Naive thymus-derived CD4-positive, alpha-beta T cell (primary cell): ENCODE results near the gene EBLN2. TPM values are rescaled to one million over a fixed set of nuclear protein-coding genes. Genes with fewer than 3 reads are reported as not detected.

ENCODE experiments used
- ATAC-seq: fragments of 150-1000 bp; cut with Tn5 transposase; 2 replicates; pipeline ENCODE4 v1.10.0; 2021; ENCODE audit warnings: mild to moderate bottlenecking, moderate library complexity
- CTCF ChIA-PET: fragments of 350-600 bp; sonication (Branson Sonifier 250); formaldehyde crosslinking; loops from one replicate; lab custom pipeline; 2021; ENCODE audit warnings: antibody characterized with exemption; lab: Charles Lee
- POLR2A ChIA-PET: fragments of 350-600 bp; sonication (Branson Sonifier 250); formaldehyde crosslinking; loops from one replicate; lab custom pipeline; 2021; ENCODE audit warnings: antibody characterized with exemption, inconsistent platforms; lab: Charles Lee
- DNase-seq, 9 donors: peaks; one replicate each; pipeline versions ENCODE4 v3.0.0 to v3.0.0-alpha.2; 2020 to 2022; ENCODE audit warnings: mixed read lengths in 1 of 9
- H3K27ac ChIP-seq: one replicate; pipeline ENCODE4 v1.7.0; 2013; ENCODE audit warnings: mild to moderate bottlenecking, low read depth, low read length, moderate library complexity
- H3K27me3 ChIP-seq, 2 donors: one replicate each; pipeline ENCODE4 v1.7.0; 2013; ENCODE audit warnings: low read length in 2 of 2, mild to moderate bottlenecking in 2 of 2, moderate library complexity in 2 of 2; ENCODE audit not compliant: control insufficient read depth in 2 of 2, insufficient read depth in 2 of 2
- H3K36me3 ChIP-seq, 3 experiments: 1 replicate in 2 of 3; 2 replicates in 1 of 3; pipeline ENCODE4 v1.7.0; 2013; ENCODE audit warnings: low read length in 3 of 3, mild to moderate bottlenecking in 3 of 3, moderate library complexity in 1 of 3; ENCODE audit not compliant: insufficient read depth in 3 of 3, control insufficient read depth in 2 of 3
- H3K4me1 ChIP-seq, 2 donors: one replicate each; pipeline ENCODE4 v1.7.0; 2013; ENCODE audit warnings: low read length in 2 of 2, mild to moderate bottlenecking in 2 of 2, moderate library complexity in 1 of 2; ENCODE audit not compliant: control insufficient read depth in 2 of 2, insufficient read depth in 2 of 2
- H3K4me3 ChIP-seq: 2 replicates; pipeline ENCODE4 v1.7.0; 2013; ENCODE audit warnings: mild to moderate bottlenecking, low read length
- H3K9me3 ChIP-seq, 3 experiments: 1 replicate in 2 of 3; 2 replicates in 1 of 3; pipeline ENCODE4 v1.7.0; 2013; ENCODE audit warnings: low read length in 3 of 3; ENCODE audit not compliant: control insufficient read depth in 2 of 3
- H3K27ac Mint-ChIP-seq, 9 donors: one replicate each; pipeline ENCODE4 v1.8.0; 2020 to 2022; ENCODE audit warnings: mixed read lengths in 9 of 9, mild to moderate bottlenecking in 8 of 9, moderate library complexity in 5 of 9, inconsistent platforms in 2 of 9
- H3K27me3 Mint-ChIP-seq, 5 donors: one replicate each; pipeline ENCODE4 v1.8.0; 2021 to 2022; ENCODE audit warnings: mixed read lengths in 5 of 5, mild to moderate bottlenecking in 1 of 5
- H3K36me3 Mint-ChIP-seq, 5 donors: one replicate each; pipeline ENCODE4 v1.8.0; 2020 to 2022; ENCODE audit warnings: mixed read lengths in 5 of 5, mild to moderate bottlenecking in 3 of 5, inconsistent platforms in 1 of 5
- H3K4me1 Mint-ChIP-seq, 7 donors: one replicate each; pipeline ENCODE4 v1.8.0; 2020 to 2022; ENCODE audit warnings: mixed read lengths in 7 of 7, mild to moderate bottlenecking in 3 of 7, inconsistent platforms in 1 of 7
- H3K4me3 Mint-ChIP-seq, 10 donors: one replicate each; pipeline ENCODE4 v1.8.0; 2020 to 2022; ENCODE audit warnings: mild to moderate bottlenecking in 10 of 10, mixed read lengths in 10 of 10, moderate library complexity in 6 of 10, inconsistent platforms in 2 of 10
- H3K9me3 Mint-ChIP-seq, 11 donors: one replicate each; pipeline ENCODE4 v1.8.0; 2020 to 2022; ENCODE audit warnings: mixed read lengths in 11 of 11, mild to moderate bottlenecking in 4 of 11, inconsistent platforms in 1 of 11, moderate library complexity in 1 of 11
- intact Hi-C, 2 donors: fragments of 100-400 bp; cut with micrococcal nuclease; formaldehyde crosslinking; loops; one replicate each; pipeline ENCODE4 v1.15.1; 2023
- polyA plus RNA-seq, 2 donors: library from polyadenylated mRNA; unstranded; fragments of 300-500 nt; fragmentation: Illumina TruSeq; gene quantifications; one replicate each; pipeline ENCODE4 v1.2.3, GENCODE V29; 2021
- total RNA-seq, 6 experiments: library from RNA in 5 of 6; stranded (reverse) in 5 of 6; gene quantifications; 1 replicate in 5 of 6; 2 replicates in 1 of 6; pipeline ENCODE4 v1.2.3 and lab custom pipeline; 2021 to 2026

The EBLN2 gene
- total and polyA plus RNA-seq, 7 experiments from 2014 or later, result 1.1 to 12.9 (median 8.9) TPM

DNA sequence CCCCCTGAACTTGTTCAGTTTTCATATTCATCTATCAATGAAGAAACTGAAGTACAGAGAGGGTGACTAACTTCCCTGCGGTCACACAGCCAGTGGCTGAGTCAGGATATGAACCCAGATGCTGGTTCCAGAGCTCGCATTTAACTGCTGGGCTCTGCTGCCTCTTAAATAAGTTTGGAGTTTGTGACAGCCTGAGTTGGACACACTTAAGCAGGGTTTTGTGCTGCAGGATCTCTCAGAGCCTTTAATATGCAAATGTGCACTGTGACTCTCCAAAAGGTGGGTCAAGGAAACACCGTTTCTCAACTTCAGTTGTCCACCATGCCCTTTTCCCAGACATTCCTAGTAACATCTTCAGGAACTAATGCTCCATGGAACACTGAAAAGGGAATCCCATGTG, 45.8 kb downstream of the EBLN2 start:
- Histone ChIP-seq H3K36me3 (no peaks in the 10 kb centered on the region), H3K9me3 (no peaks in the 10 kb centered on the region), H3K4me3 (no peak overlapping the region), H3K27ac (no peak overlapping the region), H3K27me3 (no peaks in the 10 kb centered on the region), H3K4me1 (no peaks in the 10 kb centered on the region)
- H3K27ac Mint-ChIP-seq, result no peak overlapping the region
- POLR2A ChIA-PET, result no interaction called here
- ATAC-seq, result no peak
- H3K4me1 Mint-ChIP-seq, result no peaks in the 10 kb centered on the region
- H3K9me3 Mint-ChIP-seq, result no peaks in the 10 kb centered on the region
- CTCF ChIA-PET, result no interaction called here
- peaks cover 0 to 20% (median 11%) of the 10 kb centered on the region in 5 donors for H3K27me3 Mint-ChIP-seq
- intact Hi-C loops, result no loop called here
- no peak for DNase-seq
- H3K36me3 Mint-ChIP-seq, result no peaks in the 10 kb centered on the region
- H3K4me3 Mint-ChIP-seq, result no peak overlapping the region

DNA sequence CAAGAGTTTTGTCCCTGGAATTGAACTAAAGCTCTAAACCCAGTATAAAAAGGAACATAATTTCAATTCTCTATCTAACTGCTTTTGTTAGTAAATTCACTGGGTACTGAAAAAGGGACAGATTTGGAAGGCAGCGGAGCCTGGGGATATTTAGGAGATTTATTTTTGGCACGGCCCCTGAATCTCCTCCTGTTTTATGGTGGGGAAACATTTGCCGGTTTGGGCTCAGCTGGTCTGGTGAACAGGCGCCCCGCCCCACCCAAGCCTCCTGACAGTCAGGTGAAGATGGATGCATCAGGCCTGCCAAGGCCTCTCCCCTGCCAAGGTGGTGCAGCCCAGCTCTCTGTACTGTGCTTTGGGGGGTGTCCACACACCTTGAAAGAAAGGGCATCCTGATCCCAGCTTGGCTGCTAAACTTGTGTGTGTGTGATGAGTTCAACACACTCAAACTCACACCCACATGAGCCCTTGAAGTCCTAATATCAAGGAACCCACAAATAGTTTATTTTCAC, 46.3 kb downstream of the EBLN2 start:
- no peak overlapping the region for H3K27ac ChIP-seq
- CTCF ChIA-PET, result no interaction called here
- Mint-ChIP-seq H3K27ac (no peak overlapping the region), H3K27me3 (peaks cover 0 to 20% (median 11%) of the 10 kb centered on the region in 5 donors), H3K36me3 (no peaks in the 10 kb centered on the region), H3K4me3 (no peak overlapping the region), H3K9me3 (no peaks in the 10 kb centered on the region), H3K4me1 (no peaks in the 10 kb centered on the region)
- no peaks in the 10 kb centered on the region for H3K4me1 ChIP-seq
- intact Hi-C loops, result no loop called here
- H3K36me3 ChIP-seq, result no peaks in the 10 kb centered on the region
- no peaks in the 10 kb centered on the region for H3K9me3 ChIP-seq
- no peak for ATAC-seq
- H3K4me3 ChIP-seq, result no peak overlapping the region
- H3K27me3 ChIP-seq, result no peaks in the 10 kb centered on the region
- POLR2A ChIA-PET, result no interaction called here
- no peak for DNase-seq

DNA sequence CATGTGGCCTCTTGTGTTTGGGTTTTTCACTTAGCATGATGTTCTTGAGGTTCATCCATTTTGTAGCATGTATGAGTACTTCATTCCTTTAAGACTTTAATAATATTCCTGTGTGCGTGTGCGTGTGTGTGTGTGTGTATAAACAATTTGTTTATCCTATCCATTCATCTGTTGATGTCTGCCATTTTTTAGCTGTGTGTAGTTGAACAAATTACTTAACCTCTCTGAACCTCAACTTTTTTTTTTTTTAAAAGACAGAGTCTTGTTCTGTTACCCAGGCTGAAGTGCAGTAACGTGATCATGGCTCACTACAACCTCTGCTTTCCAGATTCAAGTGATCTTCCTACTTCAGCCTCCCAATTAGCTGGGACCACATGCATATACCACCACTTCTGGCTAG, 47.3 kb downstream of the EBLN2 start:
- ChIA-PET CTCF (no interaction called here), POLR2A (no interaction called here)
- no peak overlapping the region for H3K4me3 ChIP-seq
- no peaks in the 10 kb centered on the region for H3K27me3 ChIP-seq
- H3K9me3 Mint-ChIP-seq, result no peaks in the 10 kb centered on the region
- no peak for ATAC-seq
- no peaks in the 10 kb centered on the region for H3K36me3 Mint-ChIP-seq
- H3K4me3 Mint-ChIP-seq, result no peak overlapping the region
- H3K36me3 ChIP-seq, result no peaks in the 10 kb centered on the region
- no peaks in the 10 kb centered on the region for H3K4me1 Mint-ChIP-seq
- peaks cover 0 to 20% (median 11%) of the 10 kb centered on the region in 5 donors for H3K27me3 Mint-ChIP-seq
- no peaks in the 10 kb centered on the region for H3K9me3 ChIP-seq
- no peak overlapping the region for H3K27ac ChIP-seq
- no peaks in the 10 kb centered on the region for H3K4me1 ChIP-seq
- DNase-seq, result no peak
- intact Hi-C loops, result no loop called here
- no peak overlapping the region for H3K27ac Mint-ChIP-seq

DNA sequence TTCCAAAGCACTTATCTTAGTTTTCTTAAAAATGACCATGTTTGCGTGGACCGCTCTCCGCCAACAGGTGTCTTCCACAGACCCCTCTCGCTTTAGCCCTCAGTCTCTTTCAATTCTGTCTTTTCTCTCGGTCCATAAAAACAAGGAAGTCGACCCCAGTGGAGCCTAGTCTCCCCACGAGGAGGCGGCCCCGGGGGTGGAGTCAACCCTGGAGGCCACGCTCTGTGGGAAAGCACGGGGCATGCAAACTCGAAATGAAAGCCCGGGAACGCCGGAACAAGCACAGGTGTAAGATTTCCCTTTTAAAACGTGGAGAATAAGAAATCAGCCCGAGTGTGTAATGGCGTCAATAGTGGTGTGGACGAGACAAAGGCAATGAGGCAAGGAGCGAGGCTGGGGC, 49.1 kb downstream of the EBLN2 start:
- H3K27ac Mint-ChIP-seq, result no peak overlapping the region
- no peak for DNase-seq
- ATAC-seq, result no peak
- H3K4me3 Mint-ChIP-seq, result no peak overlapping the region
- no peaks in the 10 kb centered on the region for H3K36me3 ChIP-seq
- no peak overlapping the region for H3K27ac ChIP-seq
- intact Hi-C loops, result no loop called here
- no peaks in the 10 kb centered on the region for H3K4me1 ChIP-seq
- peaks cover 0 to 20% (median 11%) of the 10 kb centered on the region in 5 donors for H3K27me3 Mint-ChIP-seq
- no peaks in the 10 kb centered on the region for H3K9me3 Mint-ChIP-seq
- no peaks in the 10 kb centered on the region for H3K9me3 ChIP-seq
- H3K27me3 ChIP-seq, result no peaks in the 10 kb centered on the region
- H3K36me3 Mint-ChIP-seq, result no peaks in the 10 kb centered on the region
- ChIA-PET CTCF (no interaction called here), POLR2A (no interaction called here)
- H3K4me3 ChIP-seq, result no peak overlapping the region
- no peaks in the 10 kb centered on the region for H3K4me1 Mint-ChIP-seq

Other genes with a start within 250 kb of the EBLN2 start
- 10 to 100 TPM; 14.1 to 34.3 (median 24.5) TPM for gene SHQ1, start 213.2 kb upstream of the EBLN2 start, total RNA-seq
- 10 to 100 TPM; 20.3 to 28.6 TPM for gene SHQ1, start 213.2 kb upstream of the EBLN2 start, polyA plus RNA-seq
- gene GXYLT2, start 173.6 kb upstream of the EBLN2 start, total RNA-seq, result not detected
- not detected for gene GXYLT2, start 173.6 kb upstream of the EBLN2 start, polyA plus RNA-seq
- 10 to 100 TPM; 56.3 to 87.0 (median 63.8) TPM for gene PPP4R2, start 64.8 kb upstream of the EBLN2 start, total RNA-seq
- gene PPP4R2, start 64.8 kb upstream of the EBLN2 start, polyA plus RNA-seq, result 10 to 100 TPM; 35.0 to 38.9 TPM